Subcutaneous adipose tissue (tissue), 4 donors: ENCODE results near the gene CDC25B. TPM values are rescaled to one million over a fixed set of nuclear protein-coding genes. Genes with fewer than 3 reads are reported as not detected.

Source experiments
- CTCF ChIP-seq: fragments of 450-650 bp; IDR thresholded peaks from one replicate; pipeline ENCODE4 v1.5.1; 2016; ENCODE audit warnings: low read depth, mild to moderate bottlenecking, control low read depth, antibody characterized with exemption, moderate library complexity
- total RNA-seq, 4 donors: library from RNA; depleted of rRNA; stranded (reverse); fragments of >200 nt; gene quantifications; one replicate each; pipeline ENCODE4 v1.1.0, GENCODE V29; 2016

Gene CDC25B
- total RNA-seq, 4 donors from 2014 or later, result 14.7 to 25.6 (median 19.2) TPM

- TF ChIP-seq CTCF, result no peak
These were observed 30.8 kb upstream of the CDC25B start for GRCh38 chr20:3765171-3765882.

GRCh38 chr20:3766422-3767109 lies 29.5 kb upstream of the CDC25B start:
- TF ChIP-seq CTCF, result no peak

- no peak for TF ChIP-seq CTCF
These were observed 29.0 kb upstream of the CDC25B start for GRCh38 chr20:3767110-3767426.

GRCh38 chr20:3767427-3768341 lies 28.4 kb upstream of the CDC25B start, which contains the start of gene ADISSP:
TSS of gene ADISSP (minus strand) at chr20:3767753. CDS start at chr20:3760100, 7,653 bp downstream.
- no peak for TF ChIP-seq CTCF

- TF ChIP-seq CTCF, result no peak
These were observed 27.6 kb upstream of the CDC25B start for GRCh38 chr20:3768342-3769130.

- no peak for TF ChIP-seq CTCF
These were observed 24.5 kb upstream of the CDC25B start for GRCh38 chr20:3771552-3772058.
